B cell (primary cell): ENCODE data around the gene STOX2. TPM values are rescaled to one million over a fixed set of nuclear protein-coding genes. Genes with fewer than 3 reads are reported as not detected.

Experiments
- ATAC-seq: fragments of 200-7000 bp; cut with Tn5 transposase; one replicate; pipeline ENCODE4 v1.10.0; 2021; ENCODE audit warnings: low read depth, mild to moderate bottlenecking, moderate number of reproducible peaks, moderate library complexity
- CTCF ChIA-PET: fragments of 350-600 bp; sonication (Branson Sonifier 250); formaldehyde crosslinking; loops from one replicate; lab custom pipeline; 2021; ENCODE audit warnings: antibody characterized with exemption, inconsistent platforms; lab: Charles Lee
- POLR2A ChIA-PET: fragments of 350-600 bp; sonication (Branson Sonifier 250); formaldehyde crosslinking; loops from one replicate; lab custom pipeline; 2021; ENCODE audit warnings: antibody characterized with exemption; lab: Charles Lee
- DNase-seq: peaks from one replicate; pipeline ENCODE4 v3.0.0; 2013
- H2AFZ ChIP-seq: 2 replicates; pipeline ENCODE4 v1.6.1; 2012; ENCODE audit warnings: mild to moderate bottlenecking, low read depth, low read length; ENCODE audit not compliant: insufficient read depth, poor library complexity, severe bottlenecking
- H3K27ac ChIP-seq, 2 donors: 1 replicate in 1 of 2; 2 replicates in 1 of 2; pipeline ENCODE4 v1.5.1; 2012 to 2013; ENCODE audit warnings: low read length in 2 of 2, mild to moderate bottlenecking in 2 of 2, moderate library complexity in 1 of 2
- H3K27me3 ChIP-seq, 4 experiments: fragments of 200-600 bp in 1 of 4; sonication (generic) in 1 of 4; replicated peaks in 1 of 4; 1 replicate in 2 of 4; 2 replicates in 2 of 4; pipeline versions ENCODE4 v1.6.1 to v1.7.0; 2013 to 2016; ENCODE audit warnings: low read length in 3 of 4, mild to moderate bottlenecking in 2 of 4, mixed read lengths in 1 of 4, moderate library complexity in 1 of 4; ENCODE audit not compliant: insufficient read depth in 4 of 4, control insufficient read depth in 3 of 4; ENCODE audit errors: control extremely low read depth in 1 of 4
- H3K36me3 ChIP-seq, 2 experiments: replicated peaks in 1 of 2; 1 replicate in 1 of 2; 2 replicates in 1 of 2; pipeline versions ENCODE4 v1.6.1 to v1.7.1; 2013; ENCODE audit warnings: low read length in 1 of 2; ENCODE audit not compliant: insufficient read depth in 2 of 2, control insufficient read depth in 1 of 2; ENCODE audit errors: control extremely low read depth in 1 of 2, extremely low read depth in 1 of 2
- H3K4me1 ChIP-seq, 2 donors: fragments of 200-600 bp in 1 of 2; sonication (generic) in 1 of 2; 1 replicate in 1 of 2; 2 replicates in 1 of 2; pipeline versions ENCODE4 v1.5.1 to v1.6.1; 2013 to 2017; ENCODE audit warnings: low read length in 2 of 2; ENCODE audit not compliant: control insufficient read depth in 2 of 2, insufficient read depth in 2 of 2
- H3K4me2 ChIP-seq: replicated peaks from 2 replicates; pipeline ENCODE3; 2012; ENCODE audit warnings: mild to moderate bottlenecking, low read depth, low read length; ENCODE audit not compliant: poor library complexity, severe bottlenecking
- H3K4me3 ChIP-seq, 5 experiments: fragments of 200-600 bp in 1 of 5; sonication (generic) in 1 of 5; 1 replicate in 3 of 5; 2 replicates in 2 of 5; pipeline versions ENCODE4 v1.5.1 to v1.7.0; 2011 to 2016; ENCODE audit warnings: low read length in 4 of 5, mild to moderate bottlenecking in 4 of 5, low read depth in 2 of 5, control low read depth in 1 of 5, moderate library complexity in 1 of 5; ENCODE audit not compliant: insufficient read depth in 1 of 5; ENCODE audit errors: control extremely low read depth in 1 of 5, extremely low read depth in 1 of 5
- H3K79me2 ChIP-seq: fragments of 200-600 bp; sonication (generic); one replicate; pipeline ENCODE4 v1.6.0; 2016; ENCODE audit warnings: low read length; ENCODE audit not compliant: control insufficient read depth, insufficient read depth
- H3K9ac ChIP-seq: fragments of 200-600 bp; sonication (generic); 2 replicates; pipeline ENCODE4 v1.6.1; 2017; ENCODE audit warnings: mild to moderate bottlenecking, low read length, moderate library complexity
- H3K9me3 ChIP-seq, 3 donors: one replicate each; pipeline versions ENCODE4 v1.6.1 to v1.7.1; 2013; ENCODE audit warnings: low read length in 2 of 3; ENCODE audit not compliant: control insufficient read depth in 2 of 3, insufficient read depth in 1 of 3; ENCODE audit errors: control extremely low read depth in 1 of 3
- H4K20me1 ChIP-seq: 2 replicates; pipeline ENCODE4 v1.6.0; 2012; ENCODE audit warnings: mild to moderate bottlenecking, low read length; ENCODE audit not compliant: insufficient read depth, control insufficient read depth, poor library complexity, severe bottlenecking
- H3K27ac Mint-ChIP-seq: one replicate; pipeline ENCODE4 v1.8.0; 2021; ENCODE audit warnings: mixed read lengths
- H3K27me3 Mint-ChIP-seq: one replicate; pipeline ENCODE4 v1.8.0; 2021; ENCODE audit warnings: mixed read lengths
- H3K4me1 Mint-ChIP-seq: one replicate; pipeline ENCODE4 v1.8.0; 2021; ENCODE audit warnings: mixed read lengths
- H3K4me3 Mint-ChIP-seq: one replicate; pipeline ENCODE4 v1.8.0; 2021; ENCODE audit warnings: mixed read lengths
- H3K9me3 Mint-ChIP-seq: one replicate; pipeline ENCODE4 v1.8.0; 2022; ENCODE audit warnings: mixed read lengths; ENCODE audit not compliant: insufficient read depth
- EZH2 ChIP-seq: IDR thresholded peaks from 2 replicates; pipeline ENCODE4 v1.6.1; 2012; ENCODE audit warnings: borderline replicate concordance, low read depth, mild to moderate bottlenecking, moderate library complexity, low read length; ENCODE audit not compliant: insufficient read depth, poor library complexity, severe bottlenecking
- WGBS: methylation state at CpG from one replicate; pipeline ENCODE4 v1.1.5; 2013; ENCODE audit warnings: missing lambda C conversion rate; ENCODE audit not compliant: insufficient coverage; 5-methylcytosine and 5-hydroxymethylcytosine counted together
- intact Hi-C: fragments of 100-400 bp; cut with micrococcal nuclease; formaldehyde crosslinking; loops from one replicate; pipeline ENCODE4 v1.10.0; 2022
- polyA plus RNA-seq: library from polyadenylated mRNA; depleted of rRNA; stranded (reverse); fragments of >200 nt; gene quantifications from 2 replicates; pipeline ENCODE4 v1.2.3, GENCODE V29; 2012
- total RNA-seq, 2 donors: library from RNA; stranded (reverse); fragments of 120-200 nt in 1 of 2; gene quantifications; 1 replicate in 1 of 2; 2 replicates in 1 of 2; pipeline versions ENCODE4 v1.2.3 to v1.2.4, GENCODE V29; 2013 to 2022
- TF ChIP-seq, protein P1 (sequence below): fragments of 200-600 bp; IDR thresholded peaks from one replicate; pipeline ENCODE4 v1.8.0; 2022; ENCODE audit warnings: antibody characterized with exemption, mild to moderate bottlenecking

Gene STOX2
- total and polyA plus RNA-seq, 2 donors (not counting 1 experiment from before 2014, with no cell fraction given), result under 0.01 TPM; not detected in 1

DNA sequence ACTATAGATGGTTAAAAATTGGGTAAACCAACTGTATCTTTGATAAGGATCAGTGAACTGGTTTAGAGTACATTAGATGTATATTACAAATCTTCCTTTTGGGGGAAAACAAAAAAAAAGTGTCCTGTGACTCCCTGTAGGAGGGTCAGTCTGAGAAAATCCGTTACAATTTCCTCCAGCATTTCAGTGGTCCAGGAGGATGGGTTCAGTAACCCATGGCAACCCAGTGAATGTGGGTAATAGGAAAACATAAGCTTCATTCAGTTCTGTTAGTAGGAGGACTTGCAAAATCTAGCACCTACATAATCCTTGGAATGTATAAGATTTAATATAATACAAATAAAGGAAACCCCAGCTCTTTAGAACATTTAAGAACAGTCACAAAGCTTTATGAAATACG is 16.2 kb downstream of the STOX2 start:
- no peak for ATAC-seq
- CTCF ChIA-PET, result no interaction called here

DNA sequence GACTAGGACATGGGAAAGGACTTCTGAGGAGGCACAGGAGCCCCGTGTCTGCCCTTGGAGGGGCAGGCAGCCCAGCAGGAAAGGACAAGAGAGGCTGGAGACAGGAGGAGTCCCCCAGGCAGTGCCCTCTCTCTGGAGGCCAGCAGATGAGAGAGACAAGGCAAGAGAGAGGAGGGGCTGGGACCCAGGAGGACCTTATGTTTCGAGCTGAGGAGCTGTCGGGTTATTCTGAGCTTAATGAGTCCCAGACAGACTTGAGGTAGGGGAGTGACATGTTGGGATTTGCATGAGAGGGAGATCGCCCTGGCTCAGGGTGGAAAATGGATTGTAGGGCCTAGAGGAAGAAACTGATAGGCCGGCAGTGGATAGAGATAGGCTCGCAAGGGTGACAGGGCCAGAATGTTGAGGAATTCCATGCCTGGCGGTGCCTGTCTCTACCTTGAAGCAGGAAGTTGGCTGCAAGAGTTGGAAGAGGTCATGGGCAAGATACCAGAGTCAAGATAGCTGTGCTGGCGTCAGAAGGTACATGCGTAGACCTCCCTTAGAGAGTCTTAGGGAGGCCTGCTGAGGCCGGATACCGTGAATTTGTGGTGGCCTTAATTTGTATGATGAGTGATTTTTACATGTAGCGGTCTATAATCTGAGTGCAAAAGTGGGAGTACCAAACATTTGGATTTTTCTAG is 19.4 kb downstream of the STOX2 start:
- POLR2A ChIA-PET, result no interaction called here
- ATAC-seq (no peak), DNase-seq (no peak)
- Histone ChIP-seq H3K4me1 (no peaks in the 10 kb centered on the region), H2AFZ (no peak overlapping the region), H3K36me3 (no peaks in the 10 kb centered on the region), H4K20me1 (no peaks in the 10 kb centered on the region), H3K27ac (no peak overlapping the region), H3K4me3 (no peak overlapping the region), H3K27me3 (no peaks in the 10 kb centered on the region), H3K9ac (no peak overlapping the region), H3K79me2 (no peaks in the 10 kb centered on the region), H3K9me3 (peaks cover 0 to 9% (median 0%) of the 10 kb centered on the region in 3 donors), H3K4me2 (no peak overlapping the region)
- no peak overlapping the region for H3K27ac Mint-ChIP-seq
- H3K27me3 Mint-ChIP-seq, result peaks cover 7% of the 10 kb centered on the region
- CTCF ChIA-PET, result no interaction called here
- TF ChIP-seq EZH2, result no peak
- TF ChIP-seq, protein P1, sequence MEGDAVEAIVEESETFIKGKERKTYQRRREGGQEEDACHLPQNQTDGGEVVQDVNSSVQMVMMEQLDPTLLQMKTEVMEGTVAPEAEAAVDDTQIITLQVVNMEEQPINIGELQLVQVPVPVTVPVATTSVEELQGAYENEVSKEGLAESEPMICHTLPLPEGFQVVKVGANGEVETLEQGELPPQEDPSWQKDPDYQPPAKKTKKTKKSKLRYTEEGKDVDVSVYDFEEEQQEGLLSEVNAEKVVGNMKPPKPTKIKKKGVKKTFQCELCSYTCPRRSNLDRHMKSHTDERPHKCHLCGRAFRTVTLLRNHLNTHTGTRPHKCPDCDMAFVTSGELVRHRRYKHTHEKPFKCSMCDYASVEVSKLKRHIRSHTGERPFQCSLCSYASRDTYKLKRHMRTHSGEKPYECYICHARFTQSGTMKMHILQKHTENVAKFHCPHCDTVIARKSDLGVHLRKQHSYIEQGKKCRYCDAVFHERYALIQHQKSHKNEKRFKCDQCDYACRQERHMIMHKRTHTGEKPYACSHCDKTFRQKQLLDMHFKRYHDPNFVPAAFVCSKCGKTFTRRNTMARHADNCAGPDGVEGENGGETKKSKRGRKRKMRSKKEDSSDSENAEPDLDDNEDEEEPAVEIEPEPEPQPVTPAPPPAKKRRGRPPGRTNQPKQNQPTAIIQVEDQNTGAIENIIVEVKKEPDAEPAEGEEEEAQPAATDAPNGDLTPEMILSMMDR, result no peak
- H3K4me1 Mint-ChIP-seq, result no peaks in the 10 kb centered on the region
- 95% methylated on average over 11 of the region's 12 CpGs for WGBS
- peaks cover 2% of the 10 kb centered on the region for H3K9me3 Mint-ChIP-seq
- no peak overlapping the region for H3K4me3 Mint-ChIP-seq
- intact Hi-C loops, result no loop called here

More for the DNA sequence above, 16.2 kb downstream of the STOX2 start:
- no peaks in the 10 kb centered on the region for H3K79me2 ChIP-seq
- no peaks in the 10 kb centered on the region for H3K27me3 ChIP-seq
- no peaks in the 10 kb centered on the region for H4K20me1 ChIP-seq
- no peak for DNase-seq
- no peak overlapping the region for H3K9ac ChIP-seq
- Mint-ChIP-seq H3K9me3 (peaks cover 2% of the 10 kb centered on the region), H3K27me3 (peaks cover 4% of the 10 kb centered on the region), H3K4me3 (no peak overlapping the region), H3K27ac (no peak overlapping the region), H3K4me1 (no peaks in the 10 kb centered on the region)
- no peaks in the 10 kb centered on the region for H3K36me3 ChIP-seq
- peaks cover 0 to 9% (median 0%) of the 10 kb centered on the region in 3 donors for H3K9me3 ChIP-seq
- no peak overlapping the region for H3K27ac ChIP-seq
- WGBS, result no CpG with 5 or more reads among the region's 2 CpGs
- H2AFZ ChIP-seq, result no peak overlapping the region
- H3K4me1 ChIP-seq, result no peaks in the 10 kb centered on the region
- TF ChIP-seq EZH2, result no peak
- TF ChIP-seq, protein P1, result no peak
- POLR2A ChIA-PET, result no interaction called here
- H3K4me3 ChIP-seq, result no peak overlapping the region
- intact Hi-C loops, result no loop called here
- no peak overlapping the region for H3K4me2 ChIP-seq
